Fibroblast of skin of abdomen (primary cell): ENCODE results near the gene MC5R. TPM values are rescaled to one million over a fixed set of nuclear protein-coding genes. Genes with fewer than 3 reads are reported as not detected.

ENCODE experiments used
- DNase-seq: peaks from one replicate; pipeline ENCODE4 v3.0.0-alpha.2; 2013
- polyA plus RNA-seq, 2 experiments: library from polyadenylated mRNA; unstranded; fragments of 120-200 nt; gene quantifications; one replicate each; pipeline ENCODE4 v1.2.1, GENCODE V29; 2013; ENCODE audit not compliant: insufficient read length in 2 of 2

MC5R gene
- polyA plus RNA-seq (2013, experiment 1 of 2; ENCODE audit: insufficient read length), result not detected
- polyA plus RNA-seq (2013, experiment 2 of 2; ENCODE audit: insufficient read length), result not detected

- DNase-seq, result peak; percentile 33
These were observed at the start of gene MC5R for GRCh38 chr18:13823707-13824395. MC5R (plus strand) TSS chr18:13824149; CDS start chr18:13825766, 1,617 bp downstream.

GRCh38 chr18:13775058-13775457 lies 48.9 kb upstream of the MC5R start:
- DNase-seq, result no peak

- DNase-seq, result no peak
These were observed 32.8 kb upstream of the MC5R start for GRCh38 chr18:13791181-13791580.

DNA sequence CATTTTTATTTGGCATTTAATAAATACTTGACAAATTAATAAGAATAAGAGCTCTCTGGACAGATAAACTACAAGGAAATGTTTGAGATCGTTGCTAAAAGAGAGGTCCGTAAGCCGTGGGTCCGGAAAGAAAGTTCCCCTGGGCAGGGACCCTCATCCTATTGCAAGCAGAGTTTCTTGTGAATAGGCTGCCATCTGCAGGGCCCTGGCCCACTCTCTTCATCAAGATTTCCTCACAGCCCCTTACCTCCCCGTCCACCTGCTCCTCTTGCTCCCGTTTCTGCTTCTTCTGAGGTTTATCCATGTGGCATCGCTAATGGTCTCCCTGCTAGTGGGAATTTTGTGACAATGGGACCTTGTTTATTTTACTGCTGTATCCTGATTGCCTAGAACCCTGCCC lies 30.1 kb upstream of the MC5R start:
- DNase-seq, result no peak

- no peak for DNase-seq
These were observed 27.4 kb upstream of the MC5R start for GRCh38 chr18:13796515-13796914.

- DNase-seq, result peak; percentile 31
These were observed 26.8 kb upstream of the MC5R start for GRCh38 chr18:13797157-13797611.

- no peak for DNase-seq
These were observed 24.6 kb upstream of the MC5R start for GRCh38 chr18:13799396-13799795.

DNA sequence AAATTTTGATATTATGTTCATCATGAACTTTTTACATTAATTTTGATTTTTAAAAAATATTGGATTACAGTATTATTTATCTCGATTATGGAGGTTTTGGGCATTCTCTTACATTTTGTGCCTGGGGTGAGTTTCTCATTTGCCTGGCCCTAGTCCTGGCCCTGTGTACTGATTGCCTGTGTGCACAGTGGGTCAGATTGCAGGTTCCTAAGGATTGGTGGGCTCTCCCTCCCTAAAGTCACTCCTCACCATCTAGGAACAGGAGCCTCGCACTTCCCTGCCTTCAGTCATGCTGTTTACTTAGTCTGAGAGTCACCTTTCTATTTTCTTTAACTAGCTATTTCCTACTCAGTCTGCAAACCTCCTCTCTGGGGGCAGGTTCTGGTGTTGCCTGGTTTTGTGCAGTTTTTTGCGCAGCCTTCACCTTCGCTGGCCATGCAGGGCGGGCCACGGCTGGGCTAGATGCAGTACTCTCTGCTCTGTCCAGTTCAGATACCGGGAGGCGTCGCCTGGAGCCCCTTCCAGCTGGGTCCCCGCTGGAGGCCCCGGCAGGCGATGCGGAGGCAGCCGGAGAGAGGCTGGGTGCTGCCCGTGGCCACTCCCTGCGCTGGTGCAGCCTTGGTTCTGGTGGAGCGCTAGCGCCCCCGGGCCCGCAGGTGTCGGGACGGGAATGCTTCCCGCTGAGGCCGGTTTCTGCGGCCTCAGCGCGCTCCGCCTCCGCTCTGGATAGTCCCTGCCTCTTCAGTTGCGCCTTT lies 23.3 kb upstream of the MC5R start:
- DNase-seq, result peak; percentile 15

DNA sequence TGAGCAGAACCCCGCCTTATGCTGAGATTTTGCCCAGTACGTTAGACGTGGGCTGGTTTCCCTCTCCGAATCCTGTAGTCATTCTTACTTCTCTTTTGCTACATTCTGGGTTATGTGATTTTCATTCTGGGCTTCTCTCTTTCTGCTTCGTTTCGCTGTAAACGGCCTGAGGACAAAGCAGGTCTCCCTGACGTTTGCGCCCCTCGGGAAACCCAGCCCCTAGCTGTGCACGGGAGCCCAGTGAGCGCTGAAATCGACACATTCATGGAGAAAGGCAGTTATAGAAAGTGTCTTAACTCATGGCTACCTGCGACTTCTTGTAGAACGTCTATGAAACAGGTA lies 22.7 kb upstream of the MC5R start:
- no peak for DNase-seq

GRCh38 chr18:13804305-13804704 lies 19.6 kb upstream of the MC5R start:
- DNase-seq, result no peak

GRCh38 chr18:13808294-13809042 lies 15.5 kb upstream of the MC5R start:
- no peak for DNase-seq

DNA sequence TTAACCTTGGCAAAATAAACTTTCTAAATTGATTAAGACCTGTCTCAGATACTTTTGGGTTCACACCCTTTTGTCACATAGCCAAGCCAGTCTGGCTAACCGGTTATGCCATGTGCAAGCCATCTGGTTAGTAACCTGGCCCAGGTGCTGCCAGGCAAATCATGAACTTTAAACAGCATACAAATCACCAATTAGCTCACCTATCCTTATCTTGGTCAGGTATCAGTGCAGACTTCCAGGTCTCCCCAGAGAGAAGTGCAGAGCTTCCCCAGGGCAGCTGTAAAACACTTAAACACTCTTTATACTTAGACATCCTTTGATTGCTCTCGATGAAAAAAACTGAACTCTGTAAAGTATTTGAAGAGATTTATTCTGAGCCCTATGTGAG lies 14.9 kb upstream of the MC5R start:
- DNase-seq, result no peak

DNA sequence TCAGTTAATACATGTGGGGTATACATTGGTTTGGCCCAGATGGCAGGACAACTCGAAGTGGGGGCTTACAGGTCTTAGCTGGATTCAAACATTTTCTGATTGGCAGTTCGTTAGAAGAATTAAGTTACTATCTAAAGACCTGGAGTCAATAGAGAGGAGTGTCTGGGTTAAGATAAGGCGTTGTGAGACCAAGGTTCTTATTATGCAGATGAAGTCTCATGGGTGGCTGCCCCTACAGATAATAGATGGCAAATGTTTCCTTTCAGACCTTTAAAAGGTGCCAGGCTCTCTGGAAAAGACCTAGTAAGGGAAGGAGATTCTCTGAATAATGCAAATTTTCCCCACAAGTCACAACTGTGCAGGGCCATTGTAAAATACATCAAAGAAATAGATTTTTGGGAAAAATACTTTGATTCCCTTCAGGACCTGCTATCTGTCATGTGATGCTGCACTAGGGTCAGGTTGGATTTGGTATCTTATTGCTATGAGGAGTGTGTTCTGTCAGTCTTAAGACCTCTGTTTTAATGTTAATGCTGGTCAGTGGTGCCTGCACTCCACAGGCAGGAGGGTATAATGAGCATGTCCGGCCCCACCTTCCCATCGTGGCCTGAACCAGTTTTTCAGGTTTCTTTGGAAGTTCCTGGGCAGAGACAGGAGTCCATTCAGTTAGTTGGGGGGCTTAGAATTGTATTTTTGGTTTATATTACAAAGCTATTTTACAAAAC lies 14.3 kb upstream of the MC5R start:
- no peak for DNase-seq

DNA sequence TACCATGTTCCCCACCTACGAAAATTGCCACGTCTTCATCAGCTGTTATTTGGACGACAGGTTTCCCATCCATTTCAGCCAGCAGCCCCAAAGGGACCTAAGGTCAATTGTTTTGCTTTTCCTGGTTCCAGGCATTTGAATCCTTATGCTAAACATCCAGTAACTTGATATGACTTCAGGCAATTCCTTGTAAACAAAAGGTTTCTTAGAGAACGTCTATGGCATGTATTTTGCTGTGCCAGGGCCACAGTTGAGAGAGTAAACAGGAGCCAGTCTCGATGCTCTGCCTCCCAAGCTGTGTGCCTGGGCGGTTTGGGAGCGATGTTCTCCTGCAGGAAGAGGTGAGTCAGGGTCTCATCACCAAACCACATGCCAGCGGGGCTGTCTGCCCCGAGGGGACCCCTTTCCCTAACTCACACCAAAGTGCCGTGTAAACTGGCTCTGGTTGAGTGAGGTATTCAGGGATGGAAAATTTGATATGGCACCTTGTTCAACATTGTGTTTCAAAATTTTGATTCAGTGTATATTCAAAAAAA lies 12.9 kb upstream of the MC5R start:
- DNase-seq, result no peak

- no peak for DNase-seq
These were observed 12.0 kb upstream of the MC5R start for GRCh38 chr18:13811993-13812392.

GRCh38 chr18:13813271-13813849 lies 10.6 kb upstream of the MC5R start:
- DNase-seq, result peak; percentile 46

GRCh38 chr18:13826209-13826608 lies 2.3 kb downstream of the MC5R start:
- no peak for DNase-seq

GRCh38 chr18:13831864-13832508 lies 8.0 kb downstream of the MC5R start:
- DNase-seq, result no peak

GRCh38 chr18:13834496-13835015 lies 10.6 kb downstream of the MC5R start:
- DNase-seq, result no peak

GRCh38 chr18:13835202-13835601 lies 11.3 kb downstream of the MC5R start:
- DNase-seq, result no peak

- no peak for DNase-seq
These were observed 12.6 kb downstream of the MC5R start for GRCh38 chr18:13836559-13836958.
